Peyer's patch (tissue), 4 donors: Measurements from ENCODE around the gene PMPCA.

Source experiments
- CTCF ChIP-seq, 6 experiments: fragments of 450-650 bp in 4 of 6; fragments of 200-600 bp in 2 of 6; sonication (generic) in 1 of 6; IDR thresholded peaks; one replicate each; pipeline ENCODE4 v1.5.1; 2017 to 2019; ENCODE audit warnings: antibody characterized with exemption in 6 of 6, mild to moderate bottlenecking in 3 of 6, moderate library complexity in 1 of 6
- POLR2A ChIP-seq, 2 donors: fragments of 450-650 bp; IDR thresholded peaks; one replicate each; pipeline ENCODE4 v1.5.1; 2017; ENCODE audit warnings: antibody characterized with exemption in 2 of 2, mild to moderate bottlenecking in 2 of 2, moderate library complexity in 2 of 2

DNA sequence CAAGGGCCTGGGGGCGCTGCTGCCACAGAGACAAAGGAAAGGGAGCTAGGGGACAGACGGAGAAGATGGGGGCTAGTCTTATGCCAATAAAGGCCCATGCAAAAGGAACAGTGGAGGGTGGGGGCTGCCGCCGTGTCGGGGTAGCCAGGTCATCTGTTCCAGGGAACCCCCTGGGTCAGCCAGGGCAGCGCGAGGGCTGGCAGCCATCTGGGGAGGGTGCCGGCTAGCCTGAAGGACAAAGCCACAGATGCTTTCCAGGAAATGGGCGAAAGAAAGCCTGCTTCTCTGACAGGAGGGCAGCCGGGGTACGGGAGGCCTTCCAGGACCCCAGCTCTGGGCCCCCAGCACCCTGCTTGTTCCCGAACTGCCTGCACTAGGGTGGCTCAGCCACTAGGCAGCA is 35.4 kb upstream of the PMPCA start:
- TF ChIP-seq POLR2A (IDR thresholded peaks at IDR 0.05) = no peak
- TF ChIP-seq CTCF (IDR thresholded peaks at IDR 0.05) = no peak
